NCI-H82 treated with DMSO at 0.1 percent for 48 hours (cell line): ENCODE measurements around the gene NAA80.
A peak's percentile ranks its signal among the peaks of the same experiment; 100 is the strongest.

ENCODE experiments used
- DNase-seq: peaks from one replicate; lab custom pipeline; 2025; ENCODE audit not compliant: unreplicated experiment; lab: John Stamatoyannopoulos, UW

The NAA80 gene, protein sequence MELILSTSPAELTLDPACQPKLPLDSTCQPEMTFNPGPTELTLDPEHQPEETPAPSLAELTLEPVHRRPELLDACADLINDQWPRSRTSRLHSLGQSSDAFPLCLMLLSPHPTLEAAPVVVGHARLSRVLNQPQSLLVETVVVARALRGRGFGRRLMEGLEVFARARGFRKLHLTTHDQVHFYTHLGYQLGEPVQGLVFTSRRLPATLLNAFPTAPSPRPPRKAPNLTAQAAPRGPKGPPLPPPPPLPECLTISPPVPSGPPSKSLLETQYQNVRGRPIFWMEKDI

GRCh38 chr3:50298836-50299637 is at the start of gene NAA80, which contains the start of gene HYAL3:
Gene NAA80, minus strand, starts transcription at chr3:50299405. Its CDS starts 1,942 bp downstream, at chr3:50297463.
Gene HYAL3, minus strand, starts transcription at chr3:50299405. Its CDS starts 3,803 bp downstream, at chr3:50295602.
- DNase-seq, result peak; percentile 92

DNA sequence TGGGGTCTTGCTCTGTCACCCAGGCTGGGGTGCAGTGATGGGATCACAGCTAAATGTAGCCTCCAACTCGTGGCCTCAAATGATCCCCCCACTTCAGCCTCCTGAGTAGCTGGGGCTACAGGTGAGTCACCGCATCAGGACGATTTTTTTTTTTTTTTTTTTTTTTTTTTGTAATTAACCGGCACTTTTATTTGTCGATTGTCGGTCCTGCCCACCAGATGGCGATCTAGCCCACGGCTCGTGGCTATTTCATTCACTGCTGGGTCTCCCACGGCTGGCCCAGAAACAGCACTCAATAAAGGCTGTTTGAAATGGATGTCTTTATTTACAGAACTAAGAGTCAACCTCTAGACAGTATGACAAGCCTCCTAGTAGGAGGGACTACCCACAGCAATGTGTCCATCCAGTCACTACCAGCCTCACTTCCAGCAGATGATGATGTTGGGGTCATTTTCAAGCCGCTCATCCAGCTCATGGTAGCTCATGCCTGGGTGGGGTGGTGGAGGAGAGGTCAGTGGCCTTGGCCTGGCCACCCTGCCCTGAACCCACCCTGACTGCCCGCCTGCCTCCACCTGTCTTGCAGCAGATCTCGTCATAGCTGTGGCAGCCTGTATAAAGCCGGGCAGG is 48.1 kb upstream of the NAA80 start:
- no peak for DNase-seq

DNA sequence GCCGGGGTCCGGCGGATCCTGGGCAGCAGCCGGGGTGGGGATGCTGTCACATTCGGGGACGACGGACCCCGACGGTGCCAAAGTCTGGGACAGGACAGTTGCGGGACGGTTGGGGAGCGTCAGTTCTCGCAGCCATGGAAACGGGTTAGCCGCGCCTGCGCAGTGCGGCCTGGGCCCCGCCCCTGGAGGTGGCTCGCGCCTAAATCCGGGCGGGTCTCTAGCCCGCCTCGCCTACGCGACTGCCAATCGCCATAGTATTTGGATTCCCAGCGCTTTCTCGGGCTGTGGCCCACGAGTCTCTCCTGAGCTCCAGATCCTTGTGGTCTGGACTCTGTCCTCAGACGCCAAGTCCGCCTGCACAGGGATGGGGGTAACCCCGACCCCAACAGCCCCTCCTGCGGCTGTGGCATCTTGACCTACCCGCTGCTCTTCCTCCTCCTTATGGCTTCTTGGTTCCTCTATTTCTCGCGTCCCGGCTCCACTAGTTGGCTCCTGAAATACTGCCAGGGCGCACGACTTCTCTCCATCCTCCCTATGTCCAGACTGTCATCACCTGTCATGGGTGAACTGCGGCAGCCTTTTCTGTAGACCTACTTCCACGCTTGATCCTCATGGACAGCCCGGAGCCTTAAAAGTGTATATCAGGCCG is 46.5 kb upstream of the NAA80 start, which contains the start of gene ZMYND10:
TSS of gene ZMYND10 (minus strand) at position 147 of the 649 bp plus-strand sequence. CDS start 153 bp downstream, outside the sequence.
- peak; percentile 11 for DNase-seq

DNA sequence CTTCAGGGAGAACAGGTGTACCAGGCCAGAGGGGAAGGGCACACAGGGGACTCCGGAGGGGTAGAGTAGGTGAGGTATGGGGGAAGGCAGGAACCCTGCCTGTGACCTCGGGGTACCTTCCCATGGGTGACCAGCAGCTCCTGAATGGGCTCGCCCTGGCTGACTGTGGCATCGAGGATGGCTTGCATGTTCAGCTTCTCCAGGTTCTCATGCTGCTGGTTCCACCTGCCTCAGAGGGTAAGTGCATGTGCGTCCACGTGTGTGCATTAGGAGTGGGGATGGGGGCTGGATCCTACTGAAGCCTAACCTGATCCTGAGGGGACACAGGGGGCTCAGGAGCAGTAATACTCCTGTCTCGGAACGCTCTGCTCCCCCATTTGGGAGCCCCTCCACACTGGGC is 45.8 kb upstream of the NAA80 start:
- DNase-seq, result no peak

- no peak for DNase-seq
These were observed 43.8 kb upstream of the NAA80 start for GRCh38 chr3:50342813-50343633.

GRCh38 chr3:50341996-50342650 is 42.9 kb upstream of the NAA80 start:
- DNase-seq, result no peak

GRCh38 chr3:50341537-50341936 is 42.3 kb upstream of the NAA80 start:
- DNase-seq, result no peak

- no peak for DNase-seq
These were observed 41.5 kb upstream of the NAA80 start, which contains the start of gene RASSF1 for GRCh38 chr3:50340448-50341329. Gene RASSF1, minus strand, starts transcription at chr3:50340836. Its CDS starts 31 bp downstream, at chr3:50340805.

- no peak for DNase-seq
These were observed 40.9 kb upstream of the NAA80 start for GRCh38 chr3:50340147-50340447.

DNA sequence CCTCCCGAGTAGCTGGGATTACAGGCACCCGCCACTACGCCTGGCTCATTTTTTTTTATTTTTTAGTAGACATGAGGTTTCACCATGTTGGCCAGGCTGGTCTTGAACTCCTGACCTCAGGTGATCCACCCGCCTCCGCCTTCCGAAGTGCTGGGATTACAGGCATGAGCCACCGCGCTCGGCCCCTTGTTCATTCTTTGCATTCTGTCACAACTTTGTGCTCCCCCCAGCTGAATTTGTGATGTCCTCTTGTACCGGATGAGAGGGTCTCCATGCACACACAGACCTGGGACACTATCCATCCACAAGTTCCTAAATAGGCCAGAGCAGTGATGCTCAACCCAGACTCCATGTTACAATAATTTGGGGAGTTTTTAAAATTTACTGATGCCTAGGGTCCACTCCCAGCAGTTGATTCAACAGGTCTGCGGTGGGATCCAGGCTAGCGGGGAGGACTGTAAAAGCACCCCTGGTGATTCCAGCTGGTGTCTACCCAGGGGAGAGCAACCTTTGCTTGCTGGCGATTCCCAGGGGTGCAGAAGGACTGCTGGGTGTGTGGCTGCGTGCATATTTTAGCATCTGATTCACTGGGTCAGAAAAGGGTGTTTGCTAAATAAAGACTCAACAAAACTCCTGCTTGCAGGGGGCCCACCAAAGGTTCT is 40.4 kb upstream of the NAA80 start:
- DNase-seq, result no peak

GRCh38 chr3:50338965-50339364 is 39.8 kb upstream of the NAA80 start:
- no peak for DNase-seq

DNA sequence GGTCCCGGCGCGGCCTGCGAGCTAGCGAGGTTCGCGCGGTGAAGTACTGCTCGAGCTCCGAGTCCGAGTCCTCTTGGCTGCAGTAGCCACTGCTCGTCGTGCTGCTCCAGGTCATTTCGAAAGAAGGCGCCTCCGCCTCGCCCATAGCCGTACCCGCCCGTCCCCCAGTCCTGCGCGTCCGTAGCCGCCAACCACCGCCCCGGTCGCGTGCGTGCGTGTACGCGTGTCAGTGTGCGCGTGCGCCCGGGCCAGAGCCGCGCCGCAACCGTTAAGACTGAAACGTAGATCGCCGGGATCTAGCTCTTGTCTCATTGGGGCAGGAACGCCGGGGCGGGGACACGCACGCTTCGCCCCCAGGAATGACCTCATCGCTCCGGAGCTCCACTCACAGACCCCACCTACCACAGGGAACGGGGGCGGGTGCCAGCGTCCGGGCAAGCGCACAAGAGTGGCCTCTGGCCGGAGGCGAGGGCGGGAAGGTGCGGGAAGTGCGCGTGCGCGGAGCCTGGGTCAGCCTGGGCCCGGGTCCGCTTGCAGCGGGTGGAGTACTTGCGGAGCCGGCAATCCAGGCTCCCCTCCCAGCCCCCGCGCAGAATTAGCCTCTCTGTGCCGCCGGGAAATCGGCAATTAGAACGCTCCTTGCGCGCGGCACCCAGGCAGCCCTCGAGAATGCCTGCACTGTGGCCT is 38.1 kb upstream of the NAA80 start:
- peak; percentile 93 for DNase-seq

DNA sequence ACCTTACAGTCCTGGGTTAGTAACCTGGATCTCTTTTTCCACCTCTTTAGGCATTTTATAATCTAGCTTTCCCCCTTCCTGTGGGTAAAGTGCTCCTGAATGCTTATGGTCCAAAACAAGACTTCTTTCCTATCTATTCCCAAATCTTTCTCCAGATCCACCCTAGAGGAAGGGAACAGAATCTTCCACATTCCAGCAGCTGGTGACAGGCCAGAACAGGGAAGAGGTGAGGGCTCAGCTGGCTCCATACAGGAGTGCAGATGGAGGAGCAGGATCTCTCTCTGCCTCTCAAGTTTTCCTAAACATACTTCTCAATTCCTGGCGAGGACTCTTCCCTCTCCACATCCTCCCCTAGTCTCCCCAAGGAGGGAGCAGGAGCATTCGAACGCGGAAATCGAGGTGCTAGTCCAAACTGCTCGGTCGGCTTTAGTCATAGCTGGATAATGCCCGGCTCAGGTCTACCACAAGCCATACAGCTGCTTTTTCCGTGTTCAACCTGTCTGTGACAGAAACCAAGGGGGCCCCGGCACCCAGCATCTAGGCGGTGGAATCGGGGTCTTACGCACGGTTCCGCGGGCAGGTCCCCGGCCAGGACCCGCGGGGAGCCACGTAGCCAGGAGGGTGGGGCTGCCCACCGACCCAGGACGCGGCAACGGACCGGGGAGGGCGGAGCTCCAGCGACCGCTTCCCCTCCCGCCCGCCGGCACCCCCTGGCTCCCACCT is 37.4 kb upstream of the NAA80 start:
- no peak for DNase-seq

DNA sequence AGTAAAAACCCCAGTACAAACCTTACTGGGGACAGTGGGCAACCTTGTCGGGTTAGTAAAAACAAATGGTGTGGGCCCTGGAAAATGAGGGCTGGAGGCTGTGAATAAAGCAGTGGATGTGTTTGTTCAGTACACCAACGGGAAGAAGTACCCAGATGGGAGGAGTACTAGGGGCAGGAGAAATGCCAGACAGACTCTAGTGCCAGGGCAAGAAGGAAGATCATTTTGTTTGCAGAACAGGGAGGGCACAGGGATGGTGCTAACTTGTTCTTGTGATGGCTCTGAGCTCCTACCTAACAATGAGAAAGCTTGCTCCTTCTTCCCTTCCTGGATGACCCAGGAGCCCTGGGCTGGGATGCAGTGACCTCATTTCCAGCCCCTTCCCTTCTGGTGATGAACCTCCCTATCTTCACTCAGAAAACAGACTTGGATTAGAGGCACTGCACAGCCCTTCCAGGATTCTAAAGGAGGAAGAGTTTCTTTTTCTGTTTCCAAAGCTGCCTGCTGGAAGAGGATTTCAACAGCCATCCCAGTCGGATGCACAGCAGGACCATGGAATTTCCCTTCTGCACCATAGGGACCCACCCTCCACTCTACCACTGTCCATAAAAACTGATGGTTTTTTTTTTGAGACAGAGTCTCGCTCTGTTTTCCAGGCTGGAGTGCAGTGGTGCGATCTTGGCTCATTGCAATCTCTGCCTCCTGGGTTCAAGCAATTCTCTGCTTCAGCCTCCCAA is 35.3 kb upstream of the NAA80 start:
- DNase-seq, result no peak

DNA sequence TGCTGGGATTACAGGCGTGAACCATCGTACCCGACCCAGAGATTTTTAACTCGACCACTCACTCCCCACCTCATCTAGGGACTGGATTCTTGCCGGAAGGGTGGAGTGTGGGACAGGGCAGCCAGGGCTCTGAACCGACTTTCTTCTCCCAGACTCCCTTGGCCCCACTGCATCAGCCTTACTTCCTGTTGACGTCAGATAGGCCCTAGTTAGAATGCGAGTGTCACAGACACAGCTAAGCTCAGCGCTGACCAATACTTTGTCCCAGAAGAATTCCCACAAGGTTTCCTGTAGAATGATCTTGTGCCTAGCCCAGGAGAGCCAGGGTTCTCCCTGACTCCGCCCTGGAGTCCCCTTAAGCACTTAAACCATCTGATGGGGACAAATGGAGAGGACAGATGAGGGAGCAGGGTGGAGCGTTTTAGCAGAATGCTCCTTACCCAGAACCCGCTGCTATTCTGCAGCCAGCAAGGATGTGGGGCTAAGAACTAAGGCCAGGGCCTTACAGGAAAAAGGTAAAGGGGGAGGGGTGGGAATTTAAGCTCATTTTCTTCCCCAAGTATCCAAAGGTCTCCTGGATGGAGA is 34.6 kb upstream of the NAA80 start:
- DNase-seq, result no peak

DNA sequence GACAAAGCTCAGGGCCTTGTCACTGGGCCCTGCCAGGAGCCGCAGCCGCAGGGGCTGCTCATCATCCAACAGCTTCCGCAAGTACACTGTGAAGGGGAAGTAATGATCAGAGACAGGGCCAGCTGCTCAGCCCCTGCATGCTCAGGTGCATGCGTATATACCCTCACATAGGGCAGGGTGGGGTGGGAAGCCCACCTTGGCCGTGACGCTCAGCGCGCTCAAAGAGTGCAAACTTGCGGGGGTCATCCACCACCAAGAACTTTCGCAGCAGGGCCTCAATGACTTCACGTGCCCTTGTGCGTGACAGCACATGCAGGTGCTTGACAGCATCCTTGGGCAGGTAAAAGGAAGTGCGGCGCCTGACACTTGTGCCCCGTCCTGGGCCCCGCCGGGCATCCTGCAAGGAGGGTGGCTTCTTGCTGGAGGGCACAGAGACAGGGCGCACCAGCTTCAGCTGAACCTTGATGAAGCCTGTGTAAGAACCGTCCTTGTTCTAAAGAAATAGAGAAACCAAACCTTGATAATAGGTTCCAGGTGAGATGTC is 32.2 kb upstream of the NAA80 start:
- no peak for DNase-seq
